ENCODE measurements around the gene MCTP1.

MCTP1 gene

GRCh38 chr5:95069948-95070347, 214.9 kb downstream of the MCTP1 start:
- no peak overlapping the region for H3K27ac ChIP-seq
- no peak for TF ChIP-seq ZFX (IDR thresholded peaks at IDR 0.05)
- TF ChIP-seq, protein P1, sequence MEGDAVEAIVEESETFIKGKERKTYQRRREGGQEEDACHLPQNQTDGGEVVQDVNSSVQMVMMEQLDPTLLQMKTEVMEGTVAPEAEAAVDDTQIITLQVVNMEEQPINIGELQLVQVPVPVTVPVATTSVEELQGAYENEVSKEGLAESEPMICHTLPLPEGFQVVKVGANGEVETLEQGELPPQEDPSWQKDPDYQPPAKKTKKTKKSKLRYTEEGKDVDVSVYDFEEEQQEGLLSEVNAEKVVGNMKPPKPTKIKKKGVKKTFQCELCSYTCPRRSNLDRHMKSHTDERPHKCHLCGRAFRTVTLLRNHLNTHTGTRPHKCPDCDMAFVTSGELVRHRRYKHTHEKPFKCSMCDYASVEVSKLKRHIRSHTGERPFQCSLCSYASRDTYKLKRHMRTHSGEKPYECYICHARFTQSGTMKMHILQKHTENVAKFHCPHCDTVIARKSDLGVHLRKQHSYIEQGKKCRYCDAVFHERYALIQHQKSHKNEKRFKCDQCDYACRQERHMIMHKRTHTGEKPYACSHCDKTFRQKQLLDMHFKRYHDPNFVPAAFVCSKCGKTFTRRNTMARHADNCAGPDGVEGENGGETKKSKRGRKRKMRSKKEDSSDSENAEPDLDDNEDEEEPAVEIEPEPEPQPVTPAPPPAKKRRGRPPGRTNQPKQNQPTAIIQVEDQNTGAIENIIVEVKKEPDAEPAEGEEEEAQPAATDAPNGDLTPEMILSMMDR (conservative IDR thresholded peaks at IDR 0.05): no peak

DNA sequence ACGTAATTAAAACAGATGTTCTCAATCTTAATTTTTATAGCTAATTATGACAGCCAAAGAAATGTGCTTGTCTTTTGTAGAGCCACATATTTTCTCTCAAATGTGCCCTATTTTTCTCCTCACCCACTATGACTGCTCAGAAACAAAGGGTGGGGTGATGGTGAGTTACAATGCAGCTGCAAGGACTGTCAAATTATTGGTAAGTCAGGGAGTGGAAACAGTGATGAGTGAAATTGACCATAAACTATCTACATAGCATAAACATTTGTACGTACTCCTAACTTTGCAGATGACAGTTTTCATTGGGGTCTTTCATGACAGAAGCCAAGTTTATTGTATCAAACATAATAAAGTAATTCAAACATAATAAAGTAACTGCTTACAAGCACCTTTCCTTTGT, 215.9 kb downstream of the MCTP1 start:
- H3K27ac ChIP-seq: no peak overlapping the region
- TF ChIP-seq, protein P1 (conservative IDR thresholded peaks at IDR 0.05): no peak
- TF ChIP-seq ZFX (IDR thresholded peaks at IDR 0.05): no peak

GRCh38 chr5:95068289-95068910, 216.5 kb downstream of the MCTP1 start:
- H3K27ac ChIP-seq: no peak overlapping the region
- TF ChIP-seq, protein P1 (conservative IDR thresholded peaks at IDR 0.05): no peak
- no peak for TF ChIP-seq ZFX (IDR thresholded peaks at IDR 0.05)

DNA sequence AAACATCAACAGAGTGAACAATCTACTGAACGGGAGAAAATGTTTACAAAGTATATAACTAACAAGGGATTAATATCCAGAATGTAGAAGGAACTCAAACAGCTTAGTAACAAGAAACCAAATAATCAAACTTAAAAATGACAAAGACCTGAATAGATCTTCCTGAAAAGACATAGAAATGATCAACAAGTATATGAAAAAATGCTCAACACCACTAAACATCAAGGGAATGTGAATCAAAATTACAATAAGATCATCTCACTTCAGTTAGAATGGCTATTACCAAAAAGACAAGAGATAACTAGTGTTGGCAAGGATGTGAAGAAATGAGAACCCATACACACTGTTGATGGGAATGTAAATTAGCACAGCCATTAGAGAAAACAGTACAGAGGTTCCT, 218.8 kb downstream of the MCTP1 start:
- TF ChIP-seq, protein P1 (conservative IDR thresholded peaks at IDR 0.05): no peak
- TF ChIP-seq ZFX (IDR thresholded peaks at IDR 0.05): no peak

DNA sequence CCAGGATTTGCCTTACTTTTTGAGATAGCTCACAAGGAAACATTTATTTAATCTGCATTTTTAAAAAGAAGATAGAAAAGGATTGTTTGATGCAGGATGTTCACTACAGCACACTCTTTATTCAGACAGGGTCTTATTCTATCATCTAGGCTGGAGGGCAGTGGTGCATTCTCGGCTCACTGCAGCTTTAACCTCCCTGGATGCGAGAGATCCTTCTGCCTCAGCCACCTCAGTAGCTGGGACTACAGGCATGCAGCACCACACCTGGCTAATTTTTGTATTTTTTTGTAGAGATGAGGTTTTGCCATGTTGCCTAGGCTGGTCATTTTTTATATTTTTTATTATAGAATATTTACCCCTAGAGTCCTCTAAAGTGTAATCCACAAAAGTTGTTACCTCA, 221.4 kb downstream of the MCTP1 start:
- no peak overlapping the region for H3K27ac ChIP-seq
- TF ChIP-seq ZFX (IDR thresholded peaks at IDR 0.05): no peak
- TF ChIP-seq, protein P1 (conservative IDR thresholded peaks at IDR 0.05): no peak

More for the DNA sequence above, 218.8 kb downstream of the MCTP1 start:
- no peak overlapping the region for H3K27ac ChIP-seq

DNA sequence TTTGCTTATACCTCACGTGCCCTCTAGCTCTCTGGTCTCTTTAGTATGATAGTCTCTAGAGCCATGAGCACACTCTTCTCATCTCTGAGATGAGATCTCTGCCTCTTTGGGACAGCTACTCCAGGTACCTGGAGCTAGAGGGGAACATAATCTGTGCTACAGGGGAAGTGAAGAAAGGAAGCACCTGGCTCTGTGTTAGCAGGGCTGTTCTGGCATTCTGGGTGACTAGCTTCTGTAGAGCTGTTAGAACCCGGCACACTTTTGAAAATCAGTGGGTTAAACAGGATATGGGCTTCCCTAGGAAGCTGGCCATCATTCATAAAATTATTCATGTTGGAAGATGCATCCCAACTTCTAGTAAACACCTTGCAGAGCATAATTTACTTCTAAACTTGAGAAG, 224.8 kb downstream of the MCTP1 start:
- TF ChIP-seq, protein P1 (conservative IDR thresholded peaks at IDR 0.05): no peak
- no peak for TF ChIP-seq ZFX (IDR thresholded peaks at IDR 0.05)
- no peak overlapping the region for H3K27ac ChIP-seq

DNA sequence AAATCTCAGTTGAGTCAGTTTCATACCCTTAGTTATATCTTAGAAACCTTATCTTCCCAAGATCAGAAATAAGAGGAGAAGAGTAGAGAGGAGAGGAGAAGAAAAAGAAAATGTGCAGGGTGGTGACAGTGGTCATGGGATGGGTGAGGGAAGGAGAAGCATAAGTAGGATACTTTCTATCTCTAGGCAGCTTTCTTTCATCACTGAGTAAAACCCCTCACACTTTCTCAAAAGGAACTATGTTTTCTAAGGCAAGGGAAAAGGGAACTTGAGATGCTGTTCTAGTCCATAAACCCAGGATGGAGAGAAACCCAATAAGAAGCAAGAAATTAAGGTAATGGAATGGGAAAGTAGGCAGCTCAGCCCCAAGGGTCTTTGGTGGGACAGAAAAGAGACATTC, 225.3 kb downstream of the MCTP1 start:
- no peak overlapping the region for H3K27ac ChIP-seq

More for the DNA sequence above, 225.3 kb downstream of the MCTP1 start:
- TF ChIP-seq, protein P1 (conservative IDR thresholded peaks at IDR 0.05): no peak
- TF ChIP-seq ZFX (IDR thresholded peaks at IDR 0.05): no peak
